ENCODE data around the gene HMCES. TPM values are rescaled to one million over a fixed set of nuclear protein-coding genes. Genes with fewer than 3 reads are reported as not detected.
A peak's percentile ranks its signal among the peaks of the same experiment; 100 is the strongest.

The HMCES gene
- total and polyA plus RNA-seq, 2 of the 13 experiments (the other 11 are each of a cell fraction or from before 2014, with no cell fraction given) = 16.1 to 37.5 TPM

DNA sequence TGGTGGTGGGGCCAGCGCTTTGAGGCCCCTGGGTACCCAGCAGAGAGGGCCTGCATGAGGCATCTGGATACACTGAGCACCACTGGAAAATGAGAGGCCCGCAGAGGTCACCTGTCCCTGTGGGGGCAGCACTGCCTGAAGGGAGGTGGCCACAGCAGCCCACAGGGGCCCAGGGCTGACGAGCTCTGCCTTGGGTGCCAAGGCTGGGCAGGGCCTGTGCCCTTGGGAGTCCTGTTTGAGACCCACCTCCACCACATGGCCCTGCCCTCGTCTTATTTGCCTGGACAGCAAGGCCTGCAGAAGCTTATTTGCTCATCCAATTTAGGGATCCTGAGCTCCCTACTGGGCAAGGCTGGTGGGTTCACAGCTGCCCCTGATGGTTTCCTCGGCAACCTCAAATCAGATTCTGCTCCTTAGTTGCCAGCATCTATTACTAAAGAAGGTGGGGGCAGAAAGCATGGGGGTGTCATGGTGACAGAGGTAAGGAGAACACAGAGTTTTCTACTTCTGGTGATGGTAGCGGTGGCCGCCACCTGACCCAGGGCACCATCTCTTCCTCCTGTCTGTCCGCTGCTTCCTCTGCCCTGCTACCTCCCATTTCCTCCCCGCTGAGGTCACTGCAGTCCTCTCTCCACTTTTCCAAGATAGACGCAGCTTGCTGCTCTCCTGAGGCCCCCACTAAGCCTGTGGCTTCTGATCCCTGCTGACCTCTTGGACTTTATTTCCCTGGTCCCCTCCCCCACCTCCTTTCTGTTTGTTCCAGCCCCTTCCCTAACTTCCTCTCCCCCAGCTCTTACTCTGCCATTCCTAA lies 62.9 kb downstream of the HMCES start:
- Histone ChIP-seq H3K4me1 (ENCODE audit: insufficient read depth, low read length) (peaks cover 58% of the 10 kb centered on the region), H3K9ac (ENCODE audit: insufficient read depth, low read depth, low read length) (no peak overlapping the region), H3K36me3 (replicated peaks in 1 of 2; ENCODE audit: control insufficient read depth in 1 of 2, insufficient read depth in 2 of 2, low read length in 2 of 2) (no peaks in the 10 kb centered on the region), H2AFZ (ENCODE audit: low read length) (no peak overlapping the region), H3K27ac (ENCODE audit: extremely low read length, insufficient read depth, low read length) (peak overlapping the region; percentile 34), H3K27me3 (ENCODE audit: control insufficient read depth in 1 of 2, insufficient read depth in 2 of 2, low read length in 2 of 2) (peaks cover 0 to 2% of the 10 kb centered on the region in 2 experiments; a peak in 1 of 5 replicates), H3K4me2 (ENCODE audit: low read depth, low read length) (peak overlapping the region; percentile 59), H3K9me3 (ENCODE audit: low read length) (no peaks in the 10 kb centered on the region), H4K20me1 (ENCODE audit: insufficient read depth, low read length) (no peaks in the 10 kb centered on the region), H3K79me2 (ENCODE audit: insufficient read depth, low read length) (no peaks in the 10 kb centered on the region), H3K4me3 (replicated peaks in 1 of 3; ENCODE audit: insufficient read depth in 1 of 3, low read depth in 2 of 3, low read length in 3 of 3) (peak overlapping the region in 1 of 3 experiments; percentile 43; a peak in 3 of 6 replicates)
- ATAC-seq = peak; percentile 28
- DNase-seq (ENCODE audit: low spot score) = no peak
- 28% methylated on average over 7 of the region's 10 CpGs for WGBS (ENCODE audit: low lambda C conversion rate)
- FAIRE-seq = peak; percentile 47
- in situ Hi-C loops (cut with HindIII; ENCODE audit: extremely low pct_ligation_motif_present, low pct_unique_long_range_greater_than_20kb) = no loop called here
- no TSS peak for BruUV-seq (replicated peaks)
- ChIA-PET POLR2A (no interaction called here), CTCF (ENCODE audit: low intra/inter-chr PET ratio, low total read pairs) (no interaction called here)
- intact Hi-C loops (cut with micrococcal nuclease; ENCODE audit: unreplicated experiment) = no loop called here
- TF ChIP-seq, protein P1, sequence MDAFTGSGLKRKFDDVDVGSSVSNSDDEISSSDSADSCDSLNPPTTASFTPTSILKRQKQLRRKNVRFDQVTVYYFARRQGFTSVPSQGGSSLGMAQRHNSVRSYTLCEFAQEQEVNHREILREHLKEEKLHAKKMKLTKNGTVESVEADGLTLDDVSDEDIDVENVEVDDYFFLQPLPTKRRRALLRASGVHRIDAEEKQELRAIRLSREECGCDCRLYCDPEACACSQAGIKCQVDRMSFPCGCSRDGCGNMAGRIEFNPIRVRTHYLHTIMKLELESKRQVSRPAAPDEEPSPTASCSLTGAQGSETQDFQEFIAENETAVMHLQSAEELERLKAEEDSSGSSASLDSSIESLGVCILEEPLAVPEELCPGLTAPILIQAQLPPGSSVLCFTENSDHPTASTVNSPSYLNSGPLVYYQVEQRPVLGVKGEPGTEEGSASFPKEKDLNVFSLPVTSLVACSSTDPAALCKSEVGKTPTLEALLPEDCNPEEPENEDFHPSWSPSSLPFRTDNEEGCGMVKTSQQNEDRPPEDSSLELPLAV (CRISPR knock-in tag; conservative IDR thresholded peaks at IDR 0.05; ENCODE audit: low read depth) = no peak
- TF ChIP-seq HNRNPL (IDR thresholded peaks at IDR 0.05; ENCODE audit: low read depth, low read length) = no peak
- no peak for TF ChIP-seq ZNF276 (CRISPR knock-in tag; IDR thresholded peaks at IDR 0.05; ENCODE audit: low read depth)
- peak; percentile 12; the same call in 1 of the 2 replicates for TF ChIP-seq ZFY (CRISPR knock-in tag; IDR thresholded peaks at IDR 0.05)
- no peak for TF ChIP-seq DPF2 (CRISPR knock-in tag; IDR thresholded peaks at IDR 0.05; ENCODE audit: borderline replicate concordance, low read depth)
- TF ChIP-seq, protein P2, sequence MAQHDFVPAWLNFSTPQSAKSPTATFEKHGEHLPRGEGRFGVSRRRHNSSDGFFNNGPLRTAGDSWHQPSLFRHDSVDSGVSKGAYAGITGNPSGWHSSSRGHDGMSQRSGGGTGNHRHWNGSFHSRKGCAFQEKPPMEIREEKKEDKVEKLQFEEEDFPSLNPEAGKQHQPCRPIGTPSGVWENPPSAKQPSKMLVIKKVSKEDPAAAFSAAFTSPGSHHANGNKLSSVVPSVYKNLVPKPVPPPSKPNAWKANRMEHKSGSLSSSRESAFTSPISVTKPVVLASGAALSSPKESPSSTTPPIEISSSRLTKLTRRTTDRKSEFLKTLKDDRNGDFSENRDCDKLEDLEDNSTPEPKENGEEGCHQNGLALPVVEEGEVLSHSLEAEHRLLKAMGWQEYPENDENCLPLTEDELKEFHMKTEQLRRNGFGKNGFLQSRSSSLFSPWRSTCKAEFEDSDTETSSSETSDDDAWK (CRISPR knock-in tag; IDR thresholded peaks at IDR 0.05) = no peak
- TF ChIP-seq, protein P3, sequence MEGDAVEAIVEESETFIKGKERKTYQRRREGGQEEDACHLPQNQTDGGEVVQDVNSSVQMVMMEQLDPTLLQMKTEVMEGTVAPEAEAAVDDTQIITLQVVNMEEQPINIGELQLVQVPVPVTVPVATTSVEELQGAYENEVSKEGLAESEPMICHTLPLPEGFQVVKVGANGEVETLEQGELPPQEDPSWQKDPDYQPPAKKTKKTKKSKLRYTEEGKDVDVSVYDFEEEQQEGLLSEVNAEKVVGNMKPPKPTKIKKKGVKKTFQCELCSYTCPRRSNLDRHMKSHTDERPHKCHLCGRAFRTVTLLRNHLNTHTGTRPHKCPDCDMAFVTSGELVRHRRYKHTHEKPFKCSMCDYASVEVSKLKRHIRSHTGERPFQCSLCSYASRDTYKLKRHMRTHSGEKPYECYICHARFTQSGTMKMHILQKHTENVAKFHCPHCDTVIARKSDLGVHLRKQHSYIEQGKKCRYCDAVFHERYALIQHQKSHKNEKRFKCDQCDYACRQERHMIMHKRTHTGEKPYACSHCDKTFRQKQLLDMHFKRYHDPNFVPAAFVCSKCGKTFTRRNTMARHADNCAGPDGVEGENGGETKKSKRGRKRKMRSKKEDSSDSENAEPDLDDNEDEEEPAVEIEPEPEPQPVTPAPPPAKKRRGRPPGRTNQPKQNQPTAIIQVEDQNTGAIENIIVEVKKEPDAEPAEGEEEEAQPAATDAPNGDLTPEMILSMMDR (CRISPR knock-in tag; IDR thresholded peaks at IDR 0.05) = 0 out of 2 replicates have a peak, but pooled peaks have one; percentile 7
- TF ChIP-seq, protein P4, sequence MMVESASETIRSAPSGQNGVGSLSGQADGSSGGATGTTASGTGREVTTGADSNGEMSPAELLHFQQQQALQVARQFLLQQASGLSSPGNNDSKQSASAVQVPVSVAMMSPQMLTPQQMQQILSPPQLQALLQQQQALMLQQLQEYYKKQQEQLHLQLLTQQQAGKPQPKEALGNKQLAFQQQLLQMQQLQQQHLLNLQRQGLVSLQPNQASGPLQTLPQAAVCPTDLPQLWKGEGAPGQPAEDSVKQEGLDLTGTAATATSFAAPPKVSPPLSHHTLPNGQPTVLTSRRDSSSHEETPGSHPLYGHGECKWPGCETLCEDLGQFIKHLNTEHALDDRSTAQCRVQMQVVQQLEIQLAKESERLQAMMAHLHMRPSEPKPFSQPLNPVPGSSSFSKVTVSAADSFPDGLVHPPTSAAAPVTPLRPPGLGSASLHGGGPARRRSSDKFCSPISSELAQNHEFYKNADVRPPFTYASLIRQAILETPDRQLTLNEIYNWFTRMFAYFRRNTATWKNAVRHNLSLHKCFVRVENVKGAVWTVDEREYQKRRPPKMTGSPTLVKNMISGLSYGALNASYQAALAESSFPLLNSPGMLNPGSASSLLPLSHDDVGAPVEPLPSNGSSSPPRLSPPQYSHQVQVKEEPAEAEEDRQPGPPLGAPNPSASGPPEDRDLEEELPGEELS (CRISPR knock-in tag; IDR thresholded peaks at IDR 0.05) = 0 out of 2 replicates have a peak, but pooled peaks have one; percentile 35
- no peak for TF ChIP-seq ATF2 (CRISPR knock-in tag; IDR thresholded peaks at IDR 0.05)
- TF ChIP-seq GTF2F1 (IDR thresholded peaks at IDR 0.05; ENCODE audit: low read length) = no peak
- TF ChIP-seq DR1 (CRISPR knock-in tag; IDR thresholded peaks at IDR 0.05) = no peak
- no peak for TF ChIP-seq SATB2 (CRISPR knock-in tag; IDR thresholded peaks at IDR 0.05)
